GM18502 (cell line): ENCODE measurements around the gene IL36A.

Experiments used
- ATAC-seq: cut with Tn5 transposase; IDR thresholded peaks from one replicate; pipeline ENCODE4 v1.9.1; 2021; ENCODE audit warnings: mild to moderate bottlenecking; ENCODE audit not compliant: unreplicated experiment, poor library complexity

The IL36A gene, protein sequence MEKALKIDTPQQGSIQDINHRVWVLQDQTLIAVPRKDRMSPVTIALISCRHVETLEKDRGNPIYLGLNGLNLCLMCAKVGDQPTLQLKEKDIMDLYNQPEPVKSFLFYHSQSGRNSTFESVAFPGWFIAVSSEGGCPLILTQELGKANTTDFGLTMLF

DNA sequence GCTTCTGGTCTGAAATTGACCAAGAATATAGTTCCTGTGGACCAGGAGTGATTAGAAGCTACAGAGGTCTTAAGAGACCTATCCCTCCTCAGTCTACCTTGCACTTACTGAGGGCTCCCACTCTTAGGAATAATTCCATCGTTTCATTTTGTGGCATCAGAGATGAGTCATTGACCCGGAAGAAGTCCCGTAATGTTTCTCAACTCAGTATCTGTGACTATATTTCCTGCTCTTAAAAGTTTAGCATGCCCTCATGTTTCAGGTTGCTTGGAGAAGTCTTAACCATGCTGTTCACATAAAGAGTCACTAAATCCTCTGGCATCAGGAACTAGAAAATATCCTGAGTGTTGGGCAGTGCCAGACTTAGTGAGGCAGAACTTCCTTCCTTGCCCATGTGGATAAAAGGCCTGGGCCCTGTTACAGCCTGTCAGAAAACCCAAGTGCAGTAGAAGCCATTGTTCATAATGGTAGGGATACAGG lies at the start of gene IL36A:
Gene IL36A, plus strand, starts transcription at position 430 of the 480 bp plus-strand sequence. CDS start 413 bp downstream, outside the sequence.
- no peak for ATAC-seq

DNA sequence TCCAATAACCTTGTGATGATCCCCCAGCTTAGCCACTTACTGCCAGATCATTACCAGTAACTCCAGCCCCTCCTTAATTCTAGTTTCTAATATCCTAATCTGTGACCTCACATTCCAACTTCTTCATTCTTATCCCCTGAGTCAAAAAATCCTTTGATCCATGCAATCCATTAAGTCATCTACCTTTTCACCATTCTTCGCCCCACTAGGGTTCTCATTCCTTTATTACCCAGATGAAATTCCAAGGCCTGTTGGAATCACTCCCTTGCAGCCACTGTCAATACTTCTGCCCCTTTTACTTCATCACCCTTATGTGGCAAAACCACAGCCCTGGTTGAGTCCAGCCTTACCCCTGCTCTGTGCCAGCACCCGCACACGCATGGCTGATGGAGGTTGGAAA lies 47.7 kb upstream of the IL36A start:
- no peak for ATAC-seq

DNA sequence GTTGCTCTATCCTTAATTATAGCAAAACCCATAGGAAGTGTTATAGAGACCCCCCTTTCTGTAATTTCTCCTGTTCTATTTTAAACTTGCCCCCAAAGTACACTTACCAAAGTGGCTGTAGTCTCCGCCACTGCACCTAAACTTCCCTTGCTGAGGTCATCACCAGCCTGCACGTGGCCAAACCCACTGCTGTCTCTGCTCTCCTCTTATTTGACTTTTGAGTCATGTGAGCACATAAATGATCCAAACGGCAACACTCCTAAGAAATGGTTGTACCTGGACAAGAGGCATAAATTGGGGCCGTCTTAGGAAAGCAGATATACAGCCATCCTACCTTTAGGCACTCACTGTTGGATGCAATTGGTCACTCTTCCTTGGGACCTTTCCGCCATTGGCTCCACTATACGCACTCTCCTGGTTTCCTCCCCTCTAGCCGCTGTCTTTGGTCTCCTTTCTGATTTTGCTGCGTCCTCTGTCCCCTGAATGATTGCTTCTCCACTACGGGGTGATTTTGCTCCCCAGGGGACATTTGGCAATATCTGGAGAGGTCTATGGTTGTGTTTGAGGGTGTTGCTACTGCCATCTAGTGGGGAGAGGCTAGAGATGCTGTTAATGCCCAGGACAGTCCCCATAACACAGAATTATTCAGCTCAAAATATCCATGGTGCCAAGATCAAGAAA lies 46.7 kb upstream of the IL36A start:
- no peak for ATAC-seq

GRCh38 chr2:112959109-112959812 lies 46.0 kb upstream of the IL36A start:
- no peak for ATAC-seq

DNA sequence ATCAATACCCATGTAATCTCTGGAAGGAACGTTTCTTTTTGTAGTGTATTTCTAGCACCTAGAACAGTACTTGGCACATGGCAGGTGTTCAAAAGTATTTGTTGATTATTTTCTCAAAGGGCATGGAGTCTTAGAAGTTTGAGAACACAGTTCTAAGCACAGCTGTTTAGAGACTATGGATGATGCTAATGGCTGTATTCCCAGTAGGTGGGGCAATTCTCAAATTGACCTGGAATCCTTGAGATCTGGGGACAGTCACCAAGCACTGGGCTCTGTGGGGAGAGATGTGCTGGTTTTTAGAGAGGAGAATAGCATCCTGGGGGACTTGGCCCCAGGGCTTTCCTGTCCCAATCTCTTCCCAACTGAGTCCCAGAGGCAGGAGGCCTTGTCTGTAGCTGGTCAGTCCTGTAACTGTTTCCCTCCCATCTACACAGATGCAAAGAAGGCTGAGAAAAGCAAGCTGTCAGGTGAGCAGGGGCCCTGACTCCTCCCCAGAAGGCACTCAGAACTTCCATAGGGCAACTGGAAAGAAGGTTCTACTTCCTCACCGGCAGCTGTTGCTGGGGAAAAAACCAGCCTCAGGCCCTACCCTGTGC lies 44.9 kb upstream of the IL36A start:
- no peak for ATAC-seq

DNA sequence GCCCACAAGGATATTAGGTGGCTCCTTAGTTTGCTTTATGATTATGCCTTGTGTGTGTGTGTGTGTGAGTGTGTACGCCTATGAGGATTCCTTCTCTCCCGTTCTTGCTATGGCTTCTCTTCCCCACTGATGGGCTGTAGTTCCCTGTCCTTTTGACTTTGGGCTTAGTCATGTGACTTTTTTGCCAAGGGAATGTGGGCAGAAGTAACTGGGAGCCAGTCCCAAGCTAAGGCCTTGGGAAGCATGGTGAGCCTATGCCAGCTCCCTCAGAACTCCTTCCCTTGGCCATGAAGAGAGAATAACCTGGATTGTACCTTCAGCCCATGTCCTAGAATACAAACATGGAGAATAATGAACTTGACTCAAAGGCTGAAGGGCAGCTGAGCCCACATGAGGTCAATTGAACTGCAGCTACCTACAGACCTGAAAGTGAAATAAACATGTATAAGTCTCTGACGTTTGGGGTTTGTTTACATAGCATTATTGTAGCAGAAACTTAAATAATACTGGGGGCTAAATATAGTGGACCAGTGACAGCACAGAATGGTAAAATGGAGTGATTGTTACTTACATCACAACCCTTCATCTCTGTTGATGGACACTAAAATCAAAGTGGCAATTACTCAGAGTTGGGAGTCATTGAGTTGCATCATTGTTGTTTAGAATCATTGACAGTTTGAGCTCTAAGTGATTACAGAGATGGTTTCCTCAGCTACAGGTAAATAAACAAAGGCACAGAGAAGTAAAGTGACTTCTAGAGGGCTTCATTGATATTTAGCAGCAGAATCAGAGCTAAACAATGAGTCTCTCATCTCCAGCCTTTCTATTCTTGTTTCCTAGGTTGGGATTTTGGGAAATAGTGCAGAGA lies 42.7 kb upstream of the IL36A start:
- ATAC-seq = no peak

DNA sequence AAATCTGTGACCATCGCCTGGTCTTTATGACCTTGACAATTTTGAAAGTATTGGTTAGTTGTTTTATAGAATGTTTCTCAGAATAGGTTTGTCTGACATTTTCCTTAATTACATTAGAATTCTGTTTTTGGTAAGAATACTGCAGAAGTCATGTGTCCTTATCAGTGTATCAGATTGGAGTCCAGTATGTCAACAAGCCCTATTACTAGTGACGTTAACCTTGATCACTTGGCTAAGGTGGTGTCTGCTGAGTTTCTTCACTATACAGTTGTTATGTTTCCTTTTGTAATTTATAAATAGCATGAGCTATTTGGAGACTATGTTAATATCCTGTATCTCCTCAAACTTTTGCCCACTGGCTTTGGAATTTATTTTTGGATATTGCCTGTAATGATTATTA lies 38.2 kb upstream of the IL36A start:
- no peak for ATAC-seq

GRCh38 chr2:112972423-112973086 lies 32.7 kb upstream of the IL36A start:
- ATAC-seq = no peak

DNA sequence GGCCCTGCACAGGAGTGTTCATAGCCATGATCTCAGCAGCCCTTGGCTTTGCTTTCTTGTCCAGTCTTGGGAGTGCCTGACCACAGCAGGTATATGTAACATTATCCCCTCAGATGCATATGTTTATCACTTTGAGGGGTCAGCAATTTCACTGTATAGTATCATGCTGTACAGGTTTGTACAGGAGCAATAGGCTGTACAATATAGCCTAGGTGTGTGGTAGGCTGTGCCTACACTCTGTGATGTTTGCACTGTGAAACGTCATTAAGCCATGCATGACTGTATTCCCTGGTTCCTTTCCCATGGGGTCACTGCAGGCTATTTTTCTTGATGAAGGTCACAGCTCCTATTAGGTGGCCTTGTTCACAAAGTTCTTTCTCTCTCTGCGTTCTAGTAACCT lies 32.1 kb upstream of the IL36A start:
- no peak for ATAC-seq

- no peak for ATAC-seq
These were observed 27.7 kb upstream of the IL36A start, which contains the start of gene IL36G for GRCh38 chr2:112977559-112978056. Gene IL36G (plus strand): TSS chr2:112978006. CDS start chr2:112978639, 633 bp downstream.

- ATAC-seq = no peak
These were observed 25.5 kb upstream of the IL36A start for GRCh38 chr2:112979731-112980130.

DNA sequence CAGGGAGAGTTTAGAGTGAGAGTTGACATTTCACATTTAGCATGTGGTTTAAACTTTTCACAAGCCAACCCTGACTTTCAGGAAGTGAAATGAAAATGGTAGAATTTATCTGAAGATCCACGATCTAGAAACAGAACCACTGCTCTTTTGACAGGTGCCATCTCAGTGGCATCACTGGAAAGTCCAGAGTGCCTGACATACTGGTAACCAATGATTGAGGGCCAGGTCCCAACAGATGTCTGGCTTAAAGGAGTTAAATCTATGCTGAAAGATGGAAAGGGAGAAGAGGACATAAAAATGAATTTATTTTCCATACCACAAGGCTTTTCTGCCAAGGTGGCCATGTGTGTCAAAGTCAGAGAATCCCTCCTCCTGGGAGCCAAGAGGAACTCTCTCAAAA lies 24.7 kb upstream of the IL36A start:
- ATAC-seq = no peak

DNA sequence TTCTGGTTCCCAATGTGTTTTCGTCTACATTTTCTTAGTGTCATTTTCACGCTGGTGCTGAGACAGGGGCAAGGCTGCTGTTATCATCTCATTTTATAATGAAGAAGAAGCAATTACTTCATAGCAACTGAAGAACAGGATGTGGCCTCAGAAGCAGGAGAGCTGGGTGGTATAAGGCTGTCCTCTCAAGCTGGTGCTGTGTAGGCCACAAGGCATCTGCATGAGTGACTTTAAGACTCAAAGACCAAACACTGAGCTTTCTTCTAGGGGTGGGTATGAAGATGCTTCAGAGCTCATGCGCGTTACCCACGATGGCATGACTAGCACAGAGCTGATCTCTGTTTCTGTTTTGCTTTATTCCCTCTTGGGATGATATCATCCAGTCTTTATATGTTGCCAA lies 20.2 kb upstream of the IL36A start:
- ATAC-seq = no peak

DNA sequence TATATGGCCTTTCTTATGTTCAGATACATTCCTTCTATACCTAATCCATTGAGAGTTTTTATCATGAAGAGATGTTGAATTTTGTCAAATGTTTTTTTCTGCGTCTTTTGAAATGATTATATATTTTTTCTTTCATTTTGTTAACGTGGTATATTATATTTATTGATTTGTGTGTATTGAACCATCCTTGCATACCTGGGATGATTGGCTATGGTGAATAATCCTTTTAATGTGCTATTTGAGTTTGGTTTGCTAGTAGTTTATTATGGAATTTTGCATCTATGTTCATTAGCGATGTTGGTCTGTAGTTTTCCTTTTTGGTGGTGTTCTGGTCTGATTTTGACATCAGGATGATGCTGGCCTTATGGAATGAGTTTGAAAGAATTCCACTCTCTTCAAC lies 15.6 kb upstream of the IL36A start:
- ATAC-seq = no peak

DNA sequence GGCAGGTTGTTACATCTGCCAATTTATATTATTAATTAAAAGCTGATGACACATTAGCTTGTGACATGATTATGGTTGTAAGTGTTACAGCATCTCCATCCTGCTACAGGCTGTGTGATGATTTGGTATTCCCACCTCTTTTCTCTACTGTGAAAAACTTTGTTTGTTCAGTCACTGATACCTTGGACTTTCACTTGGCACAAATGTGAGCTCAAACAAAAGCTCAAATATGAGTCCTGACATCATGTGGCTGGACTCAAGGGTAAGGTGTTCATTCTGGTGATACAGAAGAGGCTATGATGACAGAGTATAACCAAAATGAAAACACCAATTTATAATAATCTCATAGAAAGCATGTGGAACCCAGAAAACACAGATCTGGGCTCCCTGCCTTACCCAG lies 11.4 kb upstream of the IL36A start:
- ATAC-seq = no peak

GRCh38 chr2:112994648-112995047 lies 10.6 kb upstream of the IL36A start:
- no peak for ATAC-seq

DNA sequence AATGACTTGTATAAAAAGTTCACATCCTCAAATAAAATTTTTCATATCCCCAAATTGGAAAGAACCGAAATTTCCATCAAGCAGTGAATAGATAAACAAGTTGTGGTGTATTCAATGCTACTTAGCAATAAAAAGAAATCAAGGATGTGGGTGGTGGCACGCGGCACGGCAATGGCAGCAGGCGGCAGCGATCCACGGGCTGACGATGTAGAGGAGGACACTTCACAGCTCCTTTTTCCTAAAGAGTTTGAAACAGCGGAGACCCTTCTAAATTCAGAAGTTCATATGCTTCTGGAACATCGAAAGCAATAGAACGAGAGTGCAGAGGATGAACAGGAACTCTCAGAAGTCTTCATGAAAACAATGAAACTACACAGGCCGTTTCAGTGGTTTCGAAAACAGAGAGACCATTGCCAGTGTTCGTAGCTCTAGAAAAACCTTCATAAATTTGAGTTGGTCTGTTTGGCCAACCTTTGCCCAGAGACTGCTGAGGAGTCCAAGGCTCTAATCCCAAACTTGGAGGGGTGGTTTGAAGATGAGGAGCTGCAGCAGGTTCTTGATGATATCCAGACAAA lies 9.8 kb upstream of the IL36A start:
- ATAC-seq = no peak

GRCh38 chr2:112996635-112997034 lies 8.6 kb upstream of the IL36A start:
- no peak for ATAC-seq

- ATAC-seq = no peak
These were observed 8.1 kb upstream of the IL36A start for GRCh38 chr2:112997151-112997550.
